Left lobe of liver (tissue), 2 donors: ENCODE data around the gene FAHD1. TPM values are rescaled to one million over a fixed set of nuclear protein-coding genes. Genes with fewer than 3 reads are reported as not detected.

ENCODE experiments used
- ATAC-seq: fragments of 200-7000 bp; cut with Tn5 transposase; one replicate; pipeline ENCODE4 v1.9.1; 2020; ENCODE audit warnings: mild to moderate bottlenecking, moderate library complexity
- DNase-seq: peaks from one replicate; pipeline ENCODE4 v3.0.0-alpha.2; 2020; ENCODE audit warnings: low spot score
- total RNA-seq: library from RNA; stranded (reverse); gene quantifications from one replicate; pipeline ENCODE4 v1.2.1, GENCODE V29; 2021
- donor health status: DM: no; HTN: no; CAD: no; lungs with moderate emphysema.
- donor health status: DM: no; HTN: yes; CAD: no.

FAHD1 gene
- total RNA-seq, 1 donor from 2014 or later, result 53.4 TPM

- ATAC-seq (peak; percentile 43), DNase-seq (peak; percentile 85)
These were observed 10.4 kb upstream of the FAHD1 start for GRCh38 chr16:1816396-1817275.

GRCh38 chr16:1817276-1817589 lies 9.8 kb upstream of the FAHD1 start:
- ATAC-seq, result no peak
- DNase-seq, result no peak

- peak; percentile 79 for DNase-seq
- peak; percentile 64 for ATAC-seq
These were observed 9.3 kb upstream of the FAHD1 start for GRCh38 chr16:1817716-1818115.

- DNase-seq (no peak), ATAC-seq (peak; percentile 1)
These were observed 8.7 kb upstream of the FAHD1 start for GRCh38 chr16:1818204-1818872.

GRCh38 chr16:1818873-1819525 lies 8.0 kb upstream of the FAHD1 start:
- no peak for ATAC-seq
- DNase-seq, result no peak

GRCh38 chr16:1819611-1820010 lies 7.4 kb upstream of the FAHD1 start:
- ATAC-seq, result no peak
- no peak for DNase-seq

GRCh38 chr16:1820096-1820945 lies 6.7 kb upstream of the FAHD1 start:
- ATAC-seq, result no peak
- no peak for DNase-seq

GRCh38 chr16:1820946-1821290 lies 6.1 kb upstream of the FAHD1 start:
- no peak for ATAC-seq
- DNase-seq, result no peak

- DNase-seq (no peak), ATAC-seq (no peak)
These were observed 5.0 kb upstream of the FAHD1 start for GRCh38 chr16:1821861-1822611.

GRCh38 chr16:1822801-1823200 lies 4.2 kb upstream of the FAHD1 start:
- no peak for DNase-seq
- ATAC-seq, result no peak

GRCh38 chr16:1823821-1824220 lies 3.2 kb upstream of the FAHD1 start:
- ATAC-seq (peak; percentile 26), DNase-seq (no peak)

GRCh38 chr16:1825381-1825863 lies 1.6 kb upstream of the FAHD1 start:
- ATAC-seq (peak; percentile 30), DNase-seq (peak; percentile 88)

GRCh38 chr16:1825864-1826690 lies 929 bp upstream of the FAHD1 start:
- peak; percentile 48 for DNase-seq
- ATAC-seq, result peak; percentile 5

- ATAC-seq, result peak; percentile 4
- peak; percentile 55 for DNase-seq
These were observed 1.8 kb downstream of the FAHD1 start for GRCh38 chr16:1828645-1829410.

- ATAC-seq (peak; percentile 31), DNase-seq (peak; percentile 82)
These were observed 3.2 kb downstream of the FAHD1 start for GRCh38 chr16:1830213-1830612.

- DNase-seq (peak; percentile 42), ATAC-seq (no peak)
These were observed 4.4 kb downstream of the FAHD1 start for GRCh38 chr16:1831186-1832075.

GRCh38 chr16:1832838-1833454 lies 5.9 kb downstream of the FAHD1 start:
- DNase-seq (peak; percentile 30), ATAC-seq (no peak)
